H1 (cell line): ENCODE results near the gene GSTT2. TPM values are rescaled to one million over a fixed set of nuclear protein-coding genes. Genes with fewer than 3 reads are reported as not detected.

Experiments used
- ASH2L ChIP-seq: fragments of 200-600, 300-600 bp; sonication (generic); IDR thresholded peaks from one replicate; pipeline ENCODE4 v1.7.1; 2017; ENCODE audit warnings: low read length
- RAD21 ChIP-seq, 2 experiments: IDR thresholded peaks in 1 of 2; conservative IDR thresholded peaks in 1 of 2; 2 replicates each; pipeline ENCODE4 v1.6.1; 2011; ENCODE audit warnings: low read depth in 2 of 2, low read length in 2 of 2, improper control_type of control experiment in 1 of 2, inconsistent platforms in 1 of 2, mild to moderate bottlenecking in 1 of 2, moderate library complexity in 1 of 2
- polyA plus RNA-seq, 7 experiments: library from polyadenylated mRNA; depleted of rRNA in 3 of 7; stranded (reverse) in 5 of 7; unstranded in 2 of 7; fragments of >200 nt in 5 of 7; fragments of 200-250 nt in 2 of 7; gene quantifications; 1 replicate in 5 of 7; 2 replicates in 1 of 7; 4 replicates in 1 of 7; pipeline versions ENCODE4 v1.2.1 to v1.2.3, GENCODE V29; 2011 to 2013; ENCODE audit warnings: missing spikeins in 2 of 7, mixed read lengths in 2 of 7
- total RNA-seq: library from RNA; stranded (reverse); fragmentation: NEBNext Ultra II Directional; extraction: Animal tissue kit (Norgen Biotek cat#: 25700); gene quantifications from 2 replicates; pipeline ENCODE4 v1.2.1, GENCODE V29; 2021
- TF ChIP-seq, protein P1 (sequence below): fragments of 300-600 bp; sonication (generic); IDR thresholded peaks from 2 replicates; pipeline ENCODE4 v1.7.1; 2012; ENCODE audit warnings: low read length, moderate library complexity, mild to moderate bottlenecking, inconsistent platforms; ENCODE audit not compliant: insufficient replicate concordance
- TF ChIP-seq, protein P2 (sequence below): IDR thresholded peaks from 2 replicates; pipeline ENCODE4 v1.6.1; 2012; ENCODE audit warnings: inconsistent platforms

The GSTT2 gene
- total and polyA plus RNA-seq, 2 of the 8 experiments (the other 6 are each of a cell fraction or from before 2014, with no cell fraction given): 1.1 to 1.5 TPM

DNA sequence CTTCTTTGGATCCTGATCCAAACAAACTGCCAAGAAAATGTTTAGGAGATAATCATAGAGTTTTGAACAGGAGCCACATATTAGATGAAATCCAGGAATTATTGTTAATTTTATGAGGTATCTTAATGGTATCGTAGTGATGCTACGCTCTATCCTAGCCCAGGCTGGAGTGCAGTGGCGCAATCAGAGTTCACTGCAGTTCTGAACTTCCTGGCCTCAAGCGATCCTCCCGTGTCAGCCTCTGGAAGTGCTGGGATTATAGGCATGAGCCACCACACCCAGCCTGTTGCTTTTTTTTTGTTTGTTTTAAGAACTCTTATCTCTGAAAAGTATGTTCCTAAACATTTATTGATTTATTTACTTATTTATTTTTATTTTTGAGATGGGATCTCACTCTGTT lies 22.9 kb downstream of the GSTT2 start (continued):
- TF ChIP-seq, protein P1, sequence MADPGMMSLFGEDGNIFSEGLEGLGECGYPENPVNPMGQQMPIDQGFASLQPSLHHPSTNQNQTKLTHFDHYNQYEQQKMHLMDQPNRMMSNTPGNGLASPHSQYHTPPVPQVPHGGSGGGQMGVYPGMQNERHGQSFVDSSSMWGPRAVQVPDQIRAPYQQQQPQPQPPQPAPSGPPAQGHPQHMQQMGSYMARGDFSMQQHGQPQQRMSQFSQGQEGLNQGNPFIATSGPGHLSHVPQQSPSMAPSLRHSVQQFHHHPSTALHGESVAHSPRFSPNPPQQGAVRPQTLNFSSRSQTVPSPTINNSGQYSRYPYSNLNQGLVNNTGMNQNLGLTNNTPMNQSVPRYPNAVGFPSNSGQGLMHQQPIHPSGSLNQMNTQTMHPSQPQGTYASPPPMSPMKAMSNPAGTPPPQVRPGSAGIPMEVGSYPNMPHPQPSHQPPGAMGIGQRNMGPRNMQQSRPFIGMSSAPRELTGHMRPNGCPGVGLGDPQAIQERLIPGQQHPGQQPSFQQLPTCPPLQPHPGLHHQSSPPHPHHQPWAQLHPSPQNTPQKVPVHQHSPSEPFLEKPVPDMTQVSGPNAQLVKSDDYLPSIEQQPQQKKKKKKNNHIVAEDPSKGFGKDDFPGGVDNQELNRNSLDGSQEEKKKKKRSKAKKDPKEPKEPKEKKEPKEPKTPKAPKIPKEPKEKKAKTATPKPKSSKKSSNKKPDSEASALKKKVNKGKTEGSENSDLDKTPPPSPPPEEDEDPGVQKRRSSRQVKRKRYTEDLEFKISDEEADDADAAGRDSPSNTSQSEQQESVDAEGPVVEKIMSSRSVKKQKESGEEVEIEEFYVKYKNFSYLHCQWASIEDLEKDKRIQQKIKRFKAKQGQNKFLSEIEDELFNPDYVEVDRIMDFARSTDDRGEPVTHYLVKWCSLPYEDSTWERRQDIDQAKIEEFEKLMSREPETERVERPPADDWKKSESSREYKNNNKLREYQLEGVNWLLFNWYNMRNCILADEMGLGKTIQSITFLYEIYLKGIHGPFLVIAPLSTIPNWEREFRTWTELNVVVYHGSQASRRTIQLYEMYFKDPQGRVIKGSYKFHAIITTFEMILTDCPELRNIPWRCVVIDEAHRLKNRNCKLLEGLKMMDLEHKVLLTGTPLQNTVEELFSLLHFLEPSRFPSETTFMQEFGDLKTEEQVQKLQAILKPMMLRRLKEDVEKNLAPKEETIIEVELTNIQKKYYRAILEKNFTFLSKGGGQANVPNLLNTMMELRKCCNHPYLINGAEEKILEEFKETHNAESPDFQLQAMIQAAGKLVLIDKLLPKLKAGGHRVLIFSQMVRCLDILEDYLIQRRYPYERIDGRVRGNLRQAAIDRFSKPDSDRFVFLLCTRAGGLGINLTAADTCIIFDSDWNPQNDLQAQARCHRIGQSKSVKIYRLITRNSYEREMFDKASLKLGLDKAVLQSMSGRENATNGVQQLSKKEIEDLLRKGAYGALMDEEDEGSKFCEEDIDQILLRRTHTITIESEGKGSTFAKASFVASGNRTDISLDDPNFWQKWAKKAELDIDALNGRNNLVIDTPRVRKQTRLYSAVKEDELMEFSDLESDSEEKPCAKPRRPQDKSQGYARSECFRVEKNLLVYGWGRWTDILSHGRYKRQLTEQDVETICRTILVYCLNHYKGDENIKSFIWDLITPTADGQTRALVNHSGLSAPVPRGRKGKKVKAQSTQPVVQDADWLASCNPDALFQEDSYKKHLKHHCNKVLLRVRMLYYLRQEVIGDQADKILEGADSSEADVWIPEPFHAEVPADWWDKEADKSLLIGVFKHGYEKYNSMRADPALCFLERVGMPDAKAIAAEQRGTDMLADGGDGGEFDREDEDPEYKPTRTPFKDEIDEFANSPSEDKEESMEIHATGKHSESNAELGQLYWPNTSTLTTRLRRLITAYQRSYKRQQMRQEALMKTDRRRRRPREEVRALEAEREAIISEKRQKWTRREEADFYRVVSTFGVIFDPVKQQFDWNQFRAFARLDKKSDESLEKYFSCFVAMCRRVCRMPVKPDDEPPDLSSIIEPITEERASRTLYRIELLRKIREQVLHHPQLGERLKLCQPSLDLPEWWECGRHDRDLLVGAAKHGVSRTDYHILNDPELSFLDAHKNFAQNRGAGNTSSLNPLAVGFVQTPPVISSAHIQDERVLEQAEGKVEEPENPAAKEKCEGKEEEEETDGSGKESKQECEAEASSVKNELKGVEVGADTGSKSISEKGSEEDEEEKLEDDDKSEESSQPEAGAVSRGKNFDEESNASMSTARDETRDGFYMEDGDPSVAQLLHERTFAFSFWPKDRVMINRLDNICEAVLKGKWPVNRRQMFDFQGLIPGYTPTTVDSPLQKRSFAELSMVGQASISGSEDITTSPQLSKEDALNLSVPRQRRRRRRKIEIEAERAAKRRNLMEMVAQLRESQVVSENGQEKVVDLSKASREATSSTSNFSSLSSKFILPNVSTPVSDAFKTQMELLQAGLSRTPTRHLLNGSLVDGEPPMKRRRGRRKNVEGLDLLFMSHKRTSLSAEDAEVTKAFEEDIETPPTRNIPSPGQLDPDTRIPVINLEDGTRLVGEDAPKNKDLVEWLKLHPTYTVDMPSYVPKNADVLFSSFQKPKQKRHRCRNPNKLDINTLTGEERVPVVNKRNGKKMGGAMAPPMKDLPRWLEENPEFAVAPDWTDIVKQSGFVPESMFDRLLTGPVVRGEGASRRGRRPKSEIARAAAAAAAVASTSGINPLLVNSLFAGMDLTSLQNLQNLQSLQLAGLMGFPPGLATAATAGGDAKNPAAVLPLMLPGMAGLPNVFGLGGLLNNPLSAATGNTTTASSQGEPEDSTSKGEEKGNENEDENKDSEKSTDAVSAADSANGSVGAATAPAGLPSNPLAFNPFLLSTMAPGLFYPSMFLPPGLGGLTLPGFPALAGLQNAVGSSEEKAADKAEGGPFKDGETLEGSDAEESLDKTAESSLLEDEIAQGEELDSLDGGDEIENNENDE: no peak
- TF ChIP-seq RAD21 (IDR thresholded peaks at IDR 0.05 in 1 of 2, conservative IDR thresholded peaks at IDR 0.05 in 1 of 2; ENCODE audit: low read depth in 2 of 2, low read length in 2 of 2) (no peak), ASH2L (no peak)
- TF ChIP-seq, protein P2, sequence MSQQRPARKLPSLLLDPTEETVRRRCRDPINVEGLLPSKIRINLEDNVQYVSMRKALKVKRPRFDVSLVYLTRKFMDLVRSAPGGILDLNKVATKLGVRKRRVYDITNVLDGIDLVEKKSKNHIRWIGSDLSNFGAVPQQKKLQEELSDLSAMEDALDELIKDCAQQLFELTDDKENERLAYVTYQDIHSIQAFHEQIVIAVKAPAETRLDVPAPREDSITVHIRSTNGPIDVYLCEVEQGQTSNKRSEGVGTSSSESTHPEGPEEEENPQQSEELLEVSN: no peak
